GM18519 (cell line): ENCODE results near the gene ACVR2A.

ENCODE experiments used
- ATAC-seq: cut with Tn5 transposase; IDR thresholded peaks from one replicate; pipeline ENCODE4 v1.9.1; 2021; ENCODE audit warnings: mild to moderate bottlenecking, moderate library complexity; ENCODE audit not compliant: unreplicated experiment, low FRiP score

The ACVR2A gene

GRCh38 chr2:147854557-147855134 is 9.8 kb downstream of the ACVR2A start:
- no peak for ATAC-seq

GRCh38 chr2:147855316-147855715 is 10.5 kb downstream of the ACVR2A start:
- ATAC-seq: no peak

- ATAC-seq: no peak
These were observed 11.1 kb downstream of the ACVR2A start for GRCh38 chr2:147855977-147856376.

GRCh38 chr2:147860009-147860408 is 15.2 kb downstream of the ACVR2A start:
- no peak for ATAC-seq

- ATAC-seq: no peak
These were observed 18.2 kb downstream of the ACVR2A start for GRCh38 chr2:147862859-147863516.

- no peak for ATAC-seq
These were observed 19.0 kb downstream of the ACVR2A start for GRCh38 chr2:147863835-147864234.

- ATAC-seq: no peak
These were observed 20.7 kb downstream of the ACVR2A start for GRCh38 chr2:147865560-147865959.

- ATAC-seq: no peak
These were observed 22.2 kb downstream of the ACVR2A start for GRCh38 chr2:147867050-147867449.

GRCh38 chr2:147869934-147870333 is 25.1 kb downstream of the ACVR2A start:
- no peak for ATAC-seq

- ATAC-seq: no peak
These were observed 28.1 kb downstream of the ACVR2A start for GRCh38 chr2:147872967-147873366.

- no peak for ATAC-seq
These were observed 29.1 kb downstream of the ACVR2A start for GRCh38 chr2:147873859-147874483.

GRCh38 chr2:147879846-147880245 is 35.0 kb downstream of the ACVR2A start:
- no peak for ATAC-seq

- no peak for ATAC-seq
These were observed 37.8 kb downstream of the ACVR2A start for GRCh38 chr2:147882631-147883030.

- ATAC-seq: no peak
These were observed 40.0 kb downstream of the ACVR2A start for GRCh38 chr2:147884830-147885229.

GRCh38 chr2:147886136-147886535 is 41.3 kb downstream of the ACVR2A start:
- no peak for ATAC-seq

- peak; percentile 81 for ATAC-seq
These were observed 43.9 kb downstream of the ACVR2A start for GRCh38 chr2:147888680-147889079.

GRCh38 chr2:147904051-147904450 is 59.2 kb downstream of the ACVR2A start:
- no peak for ATAC-seq

- no peak for ATAC-seq
These were observed 64.3 kb downstream of the ACVR2A start for GRCh38 chr2:147909178-147909577.

GRCh38 chr2:147910990-147911473 is 66.2 kb downstream of the ACVR2A start:
- no peak for ATAC-seq

GRCh38 chr2:147913701-147914480 is 69.1 kb downstream of the ACVR2A start:
- no peak for ATAC-seq

GRCh38 chr2:147916067-147916466 is 71.2 kb downstream of the ACVR2A start:
- no peak for ATAC-seq
